Gastrocnemius medialis (tissue), 4 donors: Measurements from ENCODE around the gene ASAP2. TPM values are rescaled to one million over a fixed set of nuclear protein-coding genes. Genes with fewer than 3 reads are reported as not detected.

Experiments
- ATAC-seq, 2 donors: fragments of 150-250 bp; one replicate each; pipeline ENCODE4 v1.9.1; 2016
- DNase-seq, 2 donors: peaks; one replicate each; pipeline ENCODE4 v3.0.0-alpha.2; 2019
- H3K27ac ChIP-seq, 4 donors: fragments of 200-600 bp; sonication (generic); 1 replicate in 1 of 4; 2 replicates in 3 of 4; pipeline ENCODE4 v1.5.1; 2016 to 2018; ENCODE audit warnings: mild to moderate bottlenecking in 2 of 4, moderate library complexity in 1 of 4
- H3K27me3 ChIP-seq, 3 donors: fragments of 200-600 bp; sonication (generic) in 2 of 3; 1 replicate in 1 of 3; 2 replicates in 2 of 3; pipeline versions ENCODE4 v1.5.1 to v1.6.0; 2016 to 2019; ENCODE audit warnings: mild to moderate bottlenecking in 1 of 3, moderate library complexity in 1 of 3
- H3K36me3 ChIP-seq, 2 donors: fragments of 200-600 bp; sonication (generic) in 1 of 2; one replicate each; pipeline ENCODE4 v1.5.1; 2017 to 2018
- H3K4me1 ChIP-seq, 2 donors: fragments of 200-600 bp; sonication (generic) in 1 of 2; one replicate each; pipeline ENCODE4 v1.5.1; 2016 to 2017; ENCODE audit warnings: mild to moderate bottlenecking in 2 of 2
- H3K4me3 ChIP-seq, 4 donors: fragments of 200-600 bp; sonication (generic) in 3 of 4; 1 replicate in 1 of 4; 2 replicates in 3 of 4; pipeline ENCODE4 v1.5.1; 2016 to 2019; ENCODE audit warnings: mild to moderate bottlenecking in 2 of 4
- H3K9me3 ChIP-seq, 3 donors: fragments of 200-600 bp; sonication (generic) in 2 of 3; 1 replicate in 1 of 3; 2 replicates in 2 of 3; pipeline ENCODE4 v1.5.1; 2016 to 2019
- CTCF ChIP-seq, 5 experiments: fragments of 450-650 bp in 3 of 5; fragments of 200-600 bp in 2 of 5; sonication (generic) in 2 of 5; IDR thresholded peaks in 4 of 5; conservative IDR thresholded peaks in 1 of 5; 1 replicate in 4 of 5; 2 replicates in 1 of 5; pipeline ENCODE4 v1.5.1; 2016 to 2019; ENCODE audit warnings: antibody characterized with exemption in 5 of 5, mild to moderate bottlenecking in 3 of 5, moderate library complexity in 3 of 5
- POLR2A ChIP-seq, 2 donors: fragments of 450-650 bp; IDR thresholded peaks; one replicate each; pipeline ENCODE4 v1.6.1; 2017; ENCODE audit warnings: antibody characterized with exemption in 2 of 2, mild to moderate bottlenecking in 2 of 2, moderate library complexity in 2 of 2
- in situ Hi-C, 4 donors: fragments of 200-750 bp; cut with MboI; loops; one replicate each; pipeline versions ENCODE4 v1.15.0 to v1.8.0; 2017; ENCODE audit warnings: low sequenced_read_pairs in 4 of 4
- intact Hi-C: fragments of 100-400 bp; cut with DNase I; formaldehyde crosslinking; loops from one replicate; pipeline ENCODE4 v1.15.1; 2023; ENCODE audit warnings: low total_unique reads
- total RNA-seq, 4 donors: library from RNA; depleted of rRNA; stranded (reverse); fragments of >200 nt; gene quantifications; one replicate each; pipeline versions ENCODE4 v1.1.0 to v1.2.3, GENCODE V29; 2016

Gene ASAP2
- total RNA-seq, 4 donors from 2014 or later: 1.9 to 4.0 (median 3.4) TPM

GRCh38 chr2:9287400-9288045 is 80.9 kb downstream of the ASAP2 start:
- Histone ChIP-seq H3K9me3 (no peaks in the 10 kb centered on the region), H3K27me3 (no peaks in the 10 kb centered on the region), H3K4me1 (peaks cover 15 to 20% of the 10 kb centered on the region in 2 donors), H3K36me3 (no peaks in the 10 kb centered on the region), H3K4me3 (no peak overlapping the region), H3K27ac (no peak overlapping the region)
- in situ Hi-C loops (no loop called here), intact Hi-C loops (no loop called here)
- ATAC-seq (no peak), DNase-seq (no peak)
- TF ChIP-seq CTCF (IDR thresholded peaks at IDR 0.05 in 4 of 5, conservative IDR thresholded peaks at IDR 0.05 in 1 of 5): no peak
- TF ChIP-seq POLR2A (IDR thresholded peaks at IDR 0.05): no peak

- intact Hi-C loops (no loop called here), in situ Hi-C loops (no loop called here)
- Histone ChIP-seq H3K27me3 (no peaks in the 10 kb centered on the region), H3K4me1 (peaks cover 11 to 15% of the 10 kb centered on the region in 2 donors), H3K36me3 (no peaks in the 10 kb centered on the region), H3K4me3 (no peak overlapping the region), H3K27ac (no peak overlapping the region), H3K9me3 (no peaks in the 10 kb centered on the region)
- DNase-seq: no peak
- ATAC-seq: no peak
- TF ChIP-seq CTCF (IDR thresholded peaks at IDR 0.05 in 4 of 5, conservative IDR thresholded peaks at IDR 0.05 in 1 of 5) (no peak), POLR2A (IDR thresholded peaks at IDR 0.05) (no peak)
Measured at GRCh38 chr2:9288233-9288632, 81.6 kb downstream of the ASAP2 start.

- no peak for ATAC-seq
- no peak for DNase-seq
- in situ Hi-C loops (no loop called here), intact Hi-C loops (no loop called here)
- no peaks in the 10 kb centered on the region for H3K9me3 ChIP-seq
- no peaks in the 10 kb centered on the region for H3K27me3 ChIP-seq
- H3K4me1 ChIP-seq: peaks cover 11 to 13% of the 10 kb centered on the region in 2 donors
- no peak overlapping the region for H3K27ac ChIP-seq
- H3K4me3 ChIP-seq: no peak overlapping the region
- TF ChIP-seq POLR2A (IDR thresholded peaks at IDR 0.05) (no peak), CTCF (IDR thresholded peaks at IDR 0.05 in 4 of 5, conservative IDR thresholded peaks at IDR 0.05 in 1 of 5) (no peak)
- H3K36me3 ChIP-seq: no peaks in the 10 kb centered on the region
Measured at GRCh38 chr2:9288681-9289338, 82.2 kb downstream of the ASAP2 start.

- TF ChIP-seq CTCF (IDR thresholded peaks at IDR 0.05 in 4 of 5, conservative IDR thresholded peaks at IDR 0.05 in 1 of 5) (no peak), POLR2A (IDR thresholded peaks at IDR 0.05) (no peak)
- H3K27ac ChIP-seq: no peak overlapping the region
- H3K9me3 ChIP-seq: no peaks in the 10 kb centered on the region
- DNase-seq (no peak), ATAC-seq (no peak)
- peaks cover 0 to 3% of the 10 kb centered on the region in 2 donors for H3K4me1 ChIP-seq
- intact Hi-C loops (no loop called here), in situ Hi-C loops (no loop called here)
- no peaks in the 10 kb centered on the region for H3K36me3 ChIP-seq
- H3K4me3 ChIP-seq: no peak overlapping the region
- no peaks in the 10 kb centered on the region for H3K27me3 ChIP-seq
Measured at GRCh38 chr2:9291331-9291730, 84.7 kb downstream of the ASAP2 start.
